Endothelial cell of umbilical vein (primary cell): ENCODE measurements around the gene FAM204A. TPM values are rescaled to one million over a fixed set of nuclear protein-coding genes. Genes with fewer than 3 reads are reported as not detected.

Experiments used
- BruUV-seq: library from RNA; stranded (reverse); fragments of 400-500 nt; replicated peaks from 2 replicates; lab custom pipeline; 2021; lab: Mats Ljungman, UMichigan
- CTCF ChIA-PET: fragments of 300-600, 350-600 bp; sonication (Branson Sonifier 250); formaldehyde crosslinking; loops from one replicate; lab custom pipeline; 2021; ENCODE audit warnings: antibody characterized with exemption, inconsistent platforms; lab: Charles Lee
- POLR2A ChIA-PET: fragments of 300-600, 350-600 bp; sonication (Branson Sonifier 250); formaldehyde crosslinking; loops from one replicate; lab custom pipeline; 2021; ENCODE audit warnings: antibody characterized with exemption, inconsistent platforms; lab: Charles Lee
- DNase-seq: peaks from one replicate; pipeline ENCODE4 v3.0.0-alpha.2; 2011; ENCODE audit warnings: low read depth, low spot score
- FAIRE-seq: peaks from 2 replicates; lab custom pipeline; 2011; peaks lifted over from hg19 to GRCh38; lab: Jason Lieb, UNC
- H2AFZ ChIP-seq: 2 replicates; pipeline ENCODE4 v1.6.0; 2012; ENCODE audit warnings: low read depth, low read length, control low read depth, inconsistent platforms
- H3K27ac ChIP-seq: 2 replicates; pipeline ENCODE4 v1.5.1; 2011; ENCODE audit warnings: low read depth, mild to moderate bottlenecking, control low read depth, low read length, moderate library complexity; ENCODE audit not compliant: insufficient read depth
- H3K27me3 ChIP-seq, 2 experiments: 2 replicates each; pipeline versions ENCODE4 v1.6.0 to v1.6.1; 2011; ENCODE audit warnings: low read length in 2 of 2, mixed read lengths in 1 of 2; ENCODE audit not compliant: control insufficient read depth in 2 of 2, insufficient read depth in 2 of 2
- H3K36me3 ChIP-seq, 2 experiments: 2 replicates in 1 of 2; 3 replicates in 1 of 2; pipeline ENCODE4 v1.5.1; 2011; ENCODE audit warnings: low read length in 2 of 2, mild to moderate bottlenecking in 1 of 2, moderate library complexity in 1 of 2; ENCODE audit not compliant: control insufficient read depth in 2 of 2, insufficient read depth in 2 of 2; ENCODE audit errors: extremely low read depth in 1 of 2
- H3K4me1 ChIP-seq: 3 replicates; pipeline ENCODE4 v1.5.1; 2011; ENCODE audit warnings: mild to moderate bottlenecking, low read length; ENCODE audit not compliant: control insufficient read depth, insufficient read depth; ENCODE audit errors: extremely low read depth
- H3K4me2 ChIP-seq: 2 replicates; pipeline ENCODE4 v1.6.1; 2011; ENCODE audit warnings: low read length, control low read depth, mixed read lengths; ENCODE audit not compliant: insufficient read depth
- H3K4me3 ChIP-seq, 3 experiments: fragments of 200-600 bp in 1 of 3; sonication (generic), shearing (Covaris generic) in 1 of 3; replicated peaks in 1 of 3; 2 replicates each; pipeline ENCODE4 v1.5.1; 2011 to 2016; ENCODE audit warnings: control low read depth in 3 of 3, low read length in 3 of 3, mild to moderate bottlenecking in 2 of 3, inconsistent platforms in 1 of 3, low read depth in 1 of 3, moderate library complexity in 1 of 3; ENCODE audit not compliant: insufficient read depth in 1 of 3
- H3K79me2 ChIP-seq: 2 replicates; pipeline ENCODE4 v1.6.0; 2012; ENCODE audit warnings: low read length, inconsistent platforms; ENCODE audit not compliant: control insufficient read depth, insufficient read depth
- H3K9ac ChIP-seq: replicated peaks from 2 replicates; pipeline ENCODE3; 2011; ENCODE audit warnings: low read length, control low read depth; ENCODE audit not compliant: insufficient read depth; ENCODE audit errors: extremely low read depth
- H3K9me1 ChIP-seq: replicated peaks from 3 replicates; pipeline ENCODE4 v1.6.0; 2011; ENCODE audit warnings: mild to moderate bottlenecking, low read length; ENCODE audit not compliant: control insufficient read depth, insufficient read depth; ENCODE audit errors: extremely low read depth
- H3K9me3 ChIP-seq: replicated peaks from 2 replicates; pipeline ENCODE4 v1.5.1; 2012; ENCODE audit warnings: low read length, inconsistent platforms; ENCODE audit not compliant: control insufficient read depth, insufficient read depth
- H4K20me1 ChIP-seq: replicated peaks from 2 replicates; pipeline ENCODE3; 2011; ENCODE audit warnings: mild to moderate bottlenecking, low read length; ENCODE audit not compliant: control insufficient read depth, insufficient read depth; ENCODE audit errors: extremely low read depth
- EZH2 ChIP-seq: IDR thresholded peaks from 2 replicates; pipeline ENCODE4 v1.6.1; 2012; ENCODE audit warnings: borderline replicate concordance, low read depth, mild to moderate bottlenecking, moderate library complexity, low read length, inconsistent platforms; ENCODE audit not compliant: severe bottlenecking
- FOS ChIP-seq: IDR thresholded peaks from 2 replicates; pipeline ENCODE4 v1.6.1; 2011; ENCODE audit warnings: mild to moderate bottlenecking, low read length, moderate library complexity, borderline replicate concordance; ENCODE audit not compliant: insufficient read depth
- GATA2 ChIP-seq: IDR thresholded peaks from 2 replicates; pipeline ENCODE4 v1.7.0; 2011; ENCODE audit warnings: low read depth, mild to moderate bottlenecking, moderate library complexity, mixed read lengths, low read length; ENCODE audit not compliant: insufficient read length, insufficient read depth
- JUN ChIP-seq: IDR thresholded peaks from 2 replicates; pipeline ENCODE4 v1.6.1; 2011; ENCODE audit warnings: borderline replicate concordance, low read depth; ENCODE audit not compliant: insufficient read length, insufficient read depth
- MYC ChIP-seq: IDR thresholded peaks from one replicate; pipeline ENCODE4 v1.6.1; 2011; ENCODE audit warnings: mild to moderate bottlenecking, low read depth, low read length
- POLR2A ChIP-seq: IDR thresholded peaks from 2 replicates; pipeline ENCODE4 v1.6.1; 2012; ENCODE audit warnings: low read depth, mild to moderate bottlenecking, control low read depth, low read length
- POLR2AphosphoS5 ChIP-seq: IDR thresholded peaks from 2 replicates; pipeline ENCODE4 v1.6.1; 2012; ENCODE audit warnings: low read depth, mild to moderate bottlenecking, control low read depth, low read length, moderate library complexity; ENCODE audit not compliant: insufficient read depth
- dilution Hi-C: fragments of 300-500 bp; cut with MboI; formaldehyde crosslinking; loops from one replicate; pipeline ENCODE4 v1.15.0; 2019; ENCODE audit warnings: low sequenced_read_pairs; ENCODE audit not compliant: extremely low pct_ligation_motif_present
- intact Hi-C: fragments of 100-400 bp; cut with micrococcal nuclease; formaldehyde crosslinking; loops from one replicate; pipeline ENCODE4 v1.10.0; 2022
- polyA plus RNA-seq, 4 experiments: library from polyadenylated mRNA; depleted of rRNA in 3 of 4; stranded (reverse) in 3 of 4; unstranded in 1 of 4; fragments of >200 nt; gene quantifications; 2 replicates each; pipeline versions ENCODE4 v1.2.1 to v1.2.3, GENCODE V29; 2011 to 2012; ENCODE audit warnings: missing spikeins in 1 of 4
- total RNA-seq: library from RNA; stranded (reverse); gene quantifications from 2 replicates; pipeline ENCODE4 v1.2.3, GENCODE V29; 2021
- TF ChIP-seq, protein P1 (sequence below), 2 donors: IDR thresholded peaks; 1 replicate in 1 of 2; 2 replicates in 1 of 2; pipeline ENCODE4 v1.5.1; 2011; ENCODE audit warnings: low read length in 2 of 2, mild to moderate bottlenecking in 2 of 2, moderate library complexity in 2 of 2, control low read depth in 1 of 2, inconsistent platforms in 1 of 2, low read depth in 1 of 2; ENCODE audit not compliant: insufficient read depth in 1 of 2; ENCODE audit errors: extremely low read depth in 1 of 2
- TF ChIP-seq, protein P2 (sequence below): IDR thresholded peaks from 2 replicates; pipeline ENCODE4 v1.6.1; 2011; ENCODE audit not compliant: insufficient read depth, insufficient read length

The FAM204A gene
- total and polyA plus RNA-seq, 2 donors (not counting 3 experiments of a cell fraction or from before 2014, with no cell fraction given), result 11.1 to 73.7 TPM

DNA sequence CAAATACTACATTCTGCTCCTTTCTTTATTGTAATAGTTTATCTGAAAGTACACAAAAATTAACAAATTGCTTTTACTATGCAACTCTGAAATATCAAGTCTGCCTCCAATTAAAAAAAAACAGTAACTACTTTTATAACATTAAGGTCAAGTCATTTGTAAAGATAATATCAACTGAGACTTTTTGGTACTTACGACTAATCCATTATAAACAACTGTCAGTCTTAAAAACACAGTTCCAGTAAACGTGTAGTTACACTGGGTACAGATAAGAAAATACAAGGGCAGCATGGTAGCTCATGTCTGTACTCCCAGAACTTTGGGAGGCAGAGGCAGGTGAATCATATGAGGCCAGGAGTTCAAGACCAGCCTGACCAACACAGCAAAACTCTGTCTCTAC, 32.2 kb downstream of the FAM204A start:
- Histone ChIP-seq H2AFZ (no peak overlapping the region), H3K27ac (no peak overlapping the region), H3K79me2 (no peaks in the 10 kb centered on the region), H3K36me3 (peaks cover 11 to 12% of the 10 kb centered on the region in 2 experiments), H4K20me1 (no peaks in the 10 kb centered on the region), H3K4me1 (peaks cover 10% of the 10 kb centered on the region), H3K4me3 (no peak overlapping the region), H3K9ac (no peak overlapping the region), H3K27me3 (no peaks in the 10 kb centered on the region), H3K9me1 (no peaks in the 10 kb centered on the region), H3K4me2 (no peak overlapping the region), H3K9me3 (no peaks in the 10 kb centered on the region)
- no peak for TF ChIP-seq FOS
- CTCF ChIA-PET, result no interaction called here
- dilution Hi-C loops, result no loop called here
- intact Hi-C loops, result no loop called here
- DNase-seq (no peak), FAIRE-seq (no peak)
- no TSS peak for BruUV-seq
- POLR2A ChIA-PET, result no interaction called here

DNA sequence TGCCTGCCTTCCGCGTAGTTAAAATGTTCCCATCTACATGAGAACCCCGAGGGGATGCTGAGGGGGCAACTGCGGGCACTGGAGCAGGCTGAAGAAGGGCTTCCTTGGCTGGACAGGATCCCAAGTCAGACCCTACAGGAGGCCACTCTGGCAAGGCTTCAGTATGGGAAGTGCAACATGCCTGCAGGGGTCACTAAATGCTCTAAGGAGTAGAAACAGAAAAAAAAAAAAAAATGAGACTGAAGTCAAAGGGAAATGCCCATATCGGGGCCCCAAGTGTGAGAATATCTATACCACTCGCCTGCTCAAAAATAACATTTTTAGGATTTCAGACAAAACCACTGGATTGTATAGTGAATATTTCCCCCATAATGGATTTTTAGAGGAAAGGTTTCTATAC, 33.5 kb downstream of the FAM204A start:
- intact Hi-C loops (no loop called here), dilution Hi-C loops (no loop called here)
- H3K79me2 ChIP-seq, result no peaks in the 10 kb centered on the region
- no peak overlapping the region for H2AFZ ChIP-seq
- H3K4me2 ChIP-seq, result no peak overlapping the region
- no peak overlapping the region for H3K27ac ChIP-seq
- no peak overlapping the region for H3K9ac ChIP-seq
- no peak overlapping the region for H3K4me3 ChIP-seq
- H4K20me1 ChIP-seq, result no peaks in the 10 kb centered on the region
- no peaks in the 10 kb centered on the region for H3K27me3 ChIP-seq
- TF ChIP-seq FOS, result no peak
- TF ChIP-seq MYC, result no peak
- TF ChIP-seq GATA2, result no peak
- TF ChIP-seq POLR2A, result no peak
- TF ChIP-seq EZH2, result no peak
- no peak for TF ChIP-seq POLR2AphosphoS5
- TF ChIP-seq, protein P1, sequence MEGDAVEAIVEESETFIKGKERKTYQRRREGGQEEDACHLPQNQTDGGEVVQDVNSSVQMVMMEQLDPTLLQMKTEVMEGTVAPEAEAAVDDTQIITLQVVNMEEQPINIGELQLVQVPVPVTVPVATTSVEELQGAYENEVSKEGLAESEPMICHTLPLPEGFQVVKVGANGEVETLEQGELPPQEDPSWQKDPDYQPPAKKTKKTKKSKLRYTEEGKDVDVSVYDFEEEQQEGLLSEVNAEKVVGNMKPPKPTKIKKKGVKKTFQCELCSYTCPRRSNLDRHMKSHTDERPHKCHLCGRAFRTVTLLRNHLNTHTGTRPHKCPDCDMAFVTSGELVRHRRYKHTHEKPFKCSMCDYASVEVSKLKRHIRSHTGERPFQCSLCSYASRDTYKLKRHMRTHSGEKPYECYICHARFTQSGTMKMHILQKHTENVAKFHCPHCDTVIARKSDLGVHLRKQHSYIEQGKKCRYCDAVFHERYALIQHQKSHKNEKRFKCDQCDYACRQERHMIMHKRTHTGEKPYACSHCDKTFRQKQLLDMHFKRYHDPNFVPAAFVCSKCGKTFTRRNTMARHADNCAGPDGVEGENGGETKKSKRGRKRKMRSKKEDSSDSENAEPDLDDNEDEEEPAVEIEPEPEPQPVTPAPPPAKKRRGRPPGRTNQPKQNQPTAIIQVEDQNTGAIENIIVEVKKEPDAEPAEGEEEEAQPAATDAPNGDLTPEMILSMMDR (IDR thresholded peaks at IDR 0.05; ENCODE audit: extremely low read depth in 1 of 2, insufficient read depth in 1 of 2, low read depth in 1 of 2, low read length in 2 of 2), result no peak
- TF ChIP-seq, protein P2, sequence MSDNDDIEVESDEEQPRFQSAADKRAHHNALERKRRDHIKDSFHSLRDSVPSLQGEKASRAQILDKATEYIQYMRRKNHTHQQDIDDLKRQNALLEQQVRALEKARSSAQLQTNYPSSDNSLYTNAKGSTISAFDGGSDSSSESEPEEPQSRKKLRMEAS, result no peak
- no peak for TF ChIP-seq JUN
- ChIA-PET POLR2A (no interaction called here), CTCF (no interaction called here)
- H3K36me3 ChIP-seq, result peaks cover 11 to 15% of the 10 kb centered on the region in 2 experiments
- DNase-seq (no peak), FAIRE-seq (no peak)
- H3K4me1 ChIP-seq, result peaks cover 10% of the 10 kb centered on the region
- no peaks in the 10 kb centered on the region for H3K9me1 ChIP-seq
- BruUV-seq, result no TSS peak
- no peaks in the 10 kb centered on the region for H3K9me3 ChIP-seq
